SK-N-SH treated with all-trans-retinoic acid at 6 μM for 48 hours (cell line): ENCODE measurements around the gene VMO1.

ENCODE experiments used
- ATAC-seq: fragments of 200-7000 bp; cut with Tn5 transposase; 3 replicates; pipeline ENCODE4 v1.9.1; 2020; ENCODE audit warnings: mild to moderate bottlenecking, moderate library complexity
- ARNTL ChIP-seq: fragments of 450-650 bp; formaldehyde crosslinking; IDR thresholded peaks from 2 replicates; pipeline ENCODE4 v1.5.0; 2020; ENCODE audit warnings: low read depth, mild to moderate bottlenecking, moderate library complexity, borderline replicate concordance
- BACH2 ChIP-seq: fragments of 250-450 bp; sonication (Bioruptor Pico); IDR thresholded peaks from 2 replicates; pipeline ENCODE4 v1.9.0; 2021; ENCODE audit warnings: mild to moderate bottlenecking, borderline replicate concordance
- CSDC2 ChIP-seq: fragments of 250-450 bp; sonication (Bioruptor Pico); IDR thresholded peaks from 2 replicates; pipeline ENCODE4 v1.5.0; 2020; ENCODE audit warnings: mild to moderate bottlenecking, moderate library complexity
- ISL1 ChIP-seq: fragments of 250-450 bp; sonication (Bioruptor Pico); IDR thresholded peaks from 2 replicates; pipeline ENCODE4 v2.1.2; 2022; ENCODE audit warnings: mild to moderate bottlenecking, moderate library complexity
- PPARA ChIP-seq: fragments of 250-450 bp; sonication (Bioruptor Pico); IDR thresholded peaks from 2 replicates; pipeline ENCODE4 v1.5.0; 2020; ENCODE audit warnings: mild to moderate bottlenecking, borderline replicate concordance
- RARB ChIP-seq: fragments of 250-450 bp; sonication (Bioruptor Pico); IDR thresholded peaks from 2 replicates; pipeline ENCODE4 v1.8.0; 2021; ENCODE audit warnings: mild to moderate bottlenecking, moderate library complexity
- SNAI2 ChIP-seq: fragments of 250-450 bp; sonication (Bioruptor Pico); IDR thresholded peaks from 2 replicates; pipeline ENCODE4 v1.5.0; 2020; ENCODE audit warnings: mild to moderate bottlenecking, moderate library complexity
- ZC3H10 ChIP-seq: fragments of 250-450 bp; sonication (Bioruptor Pico); IDR thresholded peaks from 2 replicates; pipeline ENCODE4 v1.5.1; 2021; ENCODE audit warnings: mild to moderate bottlenecking, moderate library complexity
- ZFP3 ChIP-seq: fragments of 250-450 bp; sonication (Bioruptor Pico); IDR thresholded peaks from 2 replicates; pipeline ENCODE4 v1.5.0; 2020; ENCODE audit warnings: mild to moderate bottlenecking, moderate library complexity
- ZNF565 ChIP-seq: fragments of 450-650 bp; formaldehyde crosslinking; conservative IDR thresholded peaks from 2 replicates; pipeline ENCODE4 v1.5.0; 2020; ENCODE audit warnings: low read depth, mild to moderate bottlenecking, moderate library complexity
- ZNF8 ChIP-seq: fragments of 450-650 bp; formaldehyde crosslinking; IDR thresholded peaks from 2 replicates; pipeline ENCODE4 v1.5.0; 2020; ENCODE audit warnings: mild to moderate bottlenecking, moderate library complexity
- TF ChIP-seq, protein P1 (sequence below): fragments of 250-450 bp; sonication (Bioruptor Pico); IDR thresholded peaks from 2 replicates; pipeline ENCODE4 v1.5.0; 2020; ENCODE audit warnings: mild to moderate bottlenecking, moderate library complexity
- TF ChIP-seq, protein P2 (sequence below): fragments of 250-450 bp; sonication (Bioruptor Pico); IDR thresholded peaks from 2 replicates; pipeline ENCODE4 v1.8.0; 2020; ENCODE audit warnings: mild to moderate bottlenecking, moderate library complexity, borderline replicate concordance
- TF ChIP-seq, protein P3 (sequence below): fragments of 250-450 bp; sonication (Bioruptor Pico); IDR thresholded peaks from 2 replicates; pipeline ENCODE4 v1.8.0; 2021; ENCODE audit warnings: low read depth, mild to moderate bottlenecking, moderate library complexity, borderline replicate concordance

VMO1 gene

DNA sequence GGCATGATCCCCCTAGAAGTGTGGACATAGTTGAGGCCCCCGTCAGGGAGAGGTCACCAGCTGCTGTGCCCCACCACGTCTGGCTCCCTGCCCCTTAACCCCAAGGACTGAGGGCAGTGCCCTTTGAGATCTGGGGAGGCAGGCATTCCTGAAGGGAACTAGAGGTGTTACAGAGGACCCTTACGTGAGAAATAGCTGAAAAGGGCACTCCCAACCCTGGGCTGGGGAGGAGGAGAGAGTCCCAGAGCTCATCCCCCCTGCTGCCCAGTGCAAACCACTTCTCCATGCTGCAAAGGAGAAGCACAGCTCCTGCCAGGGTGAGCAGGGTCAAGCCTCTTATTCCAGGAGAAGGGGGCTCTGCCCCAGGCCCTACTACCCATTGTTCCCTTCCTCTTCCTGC lies 36.7 kb upstream of the VMO1 start:
- ATAC-seq = no peak
- TF ChIP-seq, protein P1, sequence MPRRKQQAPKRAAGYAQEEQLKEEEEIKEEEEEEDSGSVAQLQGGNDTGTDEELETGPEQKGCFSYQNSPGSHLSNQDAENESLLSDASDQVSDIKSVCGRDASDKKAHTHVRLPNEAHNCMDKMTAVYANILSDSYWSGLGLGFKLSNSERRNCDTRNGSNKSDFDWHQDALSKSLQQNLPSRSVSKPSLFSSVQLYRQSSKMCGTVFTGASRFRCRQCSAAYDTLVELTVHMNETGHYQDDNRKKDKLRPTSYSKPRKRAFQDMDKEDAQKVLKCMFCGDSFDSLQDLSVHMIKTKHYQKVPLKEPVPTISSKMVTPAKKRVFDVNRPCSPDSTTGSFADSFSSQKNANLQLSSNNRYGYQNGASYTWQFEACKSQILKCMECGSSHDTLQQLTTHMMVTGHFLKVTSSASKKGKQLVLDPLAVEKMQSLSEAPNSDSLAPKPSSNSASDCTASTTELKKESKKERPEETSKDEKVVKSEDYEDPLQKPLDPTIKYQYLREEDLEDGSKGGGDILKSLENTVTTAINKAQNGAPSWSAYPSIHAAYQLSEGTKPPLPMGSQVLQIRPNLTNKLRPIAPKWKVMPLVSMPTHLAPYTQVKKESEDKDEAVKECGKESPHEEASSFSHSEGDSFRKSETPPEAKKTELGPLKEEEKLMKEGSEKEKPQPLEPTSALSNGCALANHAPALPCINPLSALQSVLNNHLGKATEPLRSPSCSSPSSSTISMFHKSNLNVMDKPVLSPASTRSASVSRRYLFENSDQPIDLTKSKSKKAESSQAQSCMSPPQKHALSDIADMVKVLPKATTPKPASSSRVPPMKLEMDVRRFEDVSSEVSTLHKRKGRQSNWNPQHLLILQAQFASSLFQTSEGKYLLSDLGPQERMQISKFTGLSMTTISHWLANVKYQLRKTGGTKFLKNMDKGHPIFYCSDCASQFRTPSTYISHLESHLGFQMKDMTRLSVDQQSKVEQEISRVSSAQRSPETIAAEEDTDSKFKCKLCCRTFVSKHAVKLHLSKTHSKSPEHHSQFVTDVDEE (CRISPR knock-in tag) = no peak
- TF ChIP-seq ARNTL (no peak), ZNF8 (no peak), RARB (no peak), ZC3H10 (no peak), BACH2 (no peak), SNAI2 (no peak), PPARA (CRISPR knock-in tag) (no peak), ZFP3 (CRISPR knock-in tag) (no peak)
- TF ChIP-seq, protein P2, sequence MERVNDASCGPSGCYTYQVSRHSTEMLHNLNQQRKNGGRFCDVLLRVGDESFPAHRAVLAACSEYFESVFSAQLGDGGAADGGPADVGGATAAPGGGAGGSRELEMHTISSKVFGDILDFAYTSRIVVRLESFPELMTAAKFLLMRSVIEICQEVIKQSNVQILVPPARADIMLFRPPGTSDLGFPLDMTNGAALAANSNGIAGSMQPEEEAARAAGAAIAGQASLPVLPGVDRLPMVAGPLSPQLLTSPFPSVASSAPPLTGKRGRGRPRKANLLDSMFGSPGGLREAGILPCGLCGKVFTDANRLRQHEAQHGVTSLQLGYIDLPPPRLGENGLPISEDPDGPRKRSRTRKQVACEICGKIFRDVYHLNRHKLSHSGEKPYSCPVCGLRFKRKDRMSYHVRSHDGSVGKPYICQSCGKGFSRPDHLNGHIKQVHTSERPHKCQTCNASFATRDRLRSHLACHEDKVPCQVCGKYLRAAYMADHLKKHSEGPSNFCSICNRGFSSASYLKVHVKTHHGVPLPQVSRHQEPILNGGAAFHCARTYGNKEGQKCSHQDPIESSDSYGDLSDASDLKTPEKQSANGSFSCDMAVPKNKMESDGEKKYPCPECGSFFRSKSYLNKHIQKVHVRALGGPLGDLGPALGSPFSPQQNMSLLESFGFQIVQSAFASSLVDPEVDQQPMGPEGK (CRISPR knock-in tag) = no peak
- TF ChIP-seq, protein P3, sequence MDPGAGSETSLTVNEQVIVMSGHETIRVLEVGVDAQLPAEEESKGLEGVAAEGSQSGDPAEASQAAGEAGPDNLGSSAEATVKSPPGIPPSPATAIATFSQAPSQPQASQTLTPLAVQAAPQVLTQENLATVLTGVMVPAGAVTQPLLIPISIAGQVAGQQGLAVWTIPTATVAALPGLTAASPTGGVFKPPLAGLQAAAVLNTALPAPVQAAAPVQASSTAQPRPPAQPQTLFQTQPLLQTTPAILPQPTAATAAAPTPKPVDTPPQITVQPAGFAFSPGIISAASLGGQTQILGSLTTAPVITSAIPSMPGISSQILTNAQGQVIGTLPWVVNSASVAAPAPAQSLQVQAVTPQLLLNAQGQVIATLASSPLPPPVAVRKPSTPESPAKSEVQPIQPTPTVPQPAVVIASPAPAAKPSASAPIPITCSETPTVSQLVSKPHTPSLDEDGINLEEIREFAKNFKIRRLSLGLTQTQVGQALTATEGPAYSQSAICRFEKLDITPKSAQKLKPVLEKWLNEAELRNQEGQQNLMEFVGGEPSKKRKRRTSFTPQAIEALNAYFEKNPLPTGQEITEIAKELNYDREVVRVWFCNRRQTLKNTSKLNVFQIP (CRISPR knock-in tag) = no peak

DNA sequence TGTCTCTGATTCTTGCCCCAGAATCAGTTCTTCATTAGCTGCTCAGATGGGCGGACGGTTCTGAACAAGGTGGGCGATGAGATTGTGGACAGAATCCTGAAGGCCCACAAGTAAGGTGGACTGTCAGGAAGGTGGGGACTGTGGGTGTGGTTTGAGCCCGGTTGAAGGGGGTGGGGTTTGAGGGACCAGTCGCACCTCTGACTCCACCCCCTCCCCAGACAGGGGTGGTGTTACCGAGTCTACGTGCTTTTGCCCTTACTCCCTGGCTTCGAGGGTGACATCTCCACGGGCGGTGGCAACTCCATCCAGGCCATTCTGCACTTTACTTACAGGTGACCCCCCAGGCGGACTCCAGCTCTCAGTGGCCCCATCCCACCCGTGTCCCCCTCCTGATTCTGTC lies 32.1 kb upstream of the VMO1 start:
- TF ChIP-seq ZFP3 (CRISPR knock-in tag) (no peak), ARNTL (no peak), PPARA (CRISPR knock-in tag) (no peak), RARB (no peak), ZNF565 (CRISPR knock-in tag) (no peak), ZC3H10 (no peak), CSDC2 (CRISPR knock-in tag) (no peak), BACH2 (no peak)
- TF ChIP-seq, protein P1 (CRISPR knock-in tag) = no peak
- TF ChIP-seq, all 23 proteins: peak for 0
- ATAC-seq = no peak; the same call in 2 of the 3 replicates

DNA sequence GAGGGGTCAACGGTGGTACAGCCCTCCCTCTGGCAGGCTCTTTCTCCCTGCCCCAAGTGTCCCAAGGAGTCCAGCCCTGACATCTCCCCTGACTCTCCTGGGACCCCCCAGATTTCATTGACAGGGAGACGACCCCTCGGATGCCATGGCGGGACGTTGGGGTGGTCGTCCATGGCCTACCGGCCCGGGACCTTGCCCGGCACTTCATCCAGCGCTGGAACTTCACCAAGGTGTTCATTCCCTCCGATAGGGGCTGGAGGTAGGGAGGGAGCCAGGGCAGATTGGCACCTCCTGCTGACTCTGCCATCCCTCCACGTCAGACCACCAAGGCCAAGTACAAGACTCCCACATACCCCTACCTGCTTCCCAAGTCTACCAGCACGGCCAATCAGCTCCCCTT lies 30.7 kb upstream of the VMO1 start:
- TF ChIP-seq ISL1 (CRISPR knock-in tag) (no peak), ZC3H10 (no peak)
- TF ChIP-seq, protein P2 (CRISPR knock-in tag) = no peak
- TF ChIP-seq, protein P1 (CRISPR knock-in tag) = no peak
- no peak for ATAC-seq
